Activated T-helper 17 cell treated with anti-CD3 and anti-CD28 coated beads, Interleukin-2, amount 50 U/mL, for 72 hours (primary cell): ENCODE measurements around the gene CAND2. TPM values are rescaled to one million over a fixed set of nuclear protein-coding genes. Genes with fewer than 3 reads are reported as not detected.
"Not testable (repeated sequence)": the region's sequence is repeated elsewhere in the genome, so short reads cannot be mapped to it uniquely, and the experiment has no call there.

ENCODE experiments used
- ATAC-seq: fragments of 150-1000 bp; cut with Tn5 transposase; replicated peaks from 2 replicates; pipeline ENCODE4 v1.10.0; 2021; ENCODE audit warnings: mild to moderate bottlenecking, moderate library complexity
- H3K27ac Mint-ChIP-seq: one replicate; pipeline ENCODE4 v1.8.0; 2022; ENCODE audit warnings: mixed read lengths
- H3K27me3 Mint-ChIP-seq: one replicate; pipeline ENCODE4 v1.8.0; 2022; ENCODE audit warnings: mixed read lengths
- H3K36me3 Mint-ChIP-seq: one replicate; pipeline ENCODE4 v1.8.0; 2022; ENCODE audit warnings: low read depth, mild to moderate bottlenecking, mixed read lengths
- H3K4me1 Mint-ChIP-seq: one replicate; pipeline ENCODE4 v1.8.0; 2022; ENCODE audit warnings: mixed read lengths
- H3K4me3 Mint-ChIP-seq: one replicate; pipeline ENCODE4 v1.8.0; 2022; ENCODE audit warnings: mild to moderate bottlenecking, mixed read lengths
- H3K9me3 Mint-ChIP-seq: one replicate; pipeline ENCODE4 v1.8.0; 2022; ENCODE audit warnings: mixed read lengths
- total RNA-seq, 2 donors: library from RNA; stranded (reverse); gene quantifications; one replicate each; pipeline ENCODE4 v1.2.3, GENCODE V29; 2022

Gene CAND2
- total RNA-seq, 2 donors from 2014 or later, result 0.19 to 0.85 TPM

- Mint-ChIP-seq H3K4me1 (peaks cover 8% of the 10 kb centered on the region), H3K4me3 (peak overlapping the region; percentile 87), H3K9me3 (peaks cover 5% of the 10 kb centered on the region), H3K27me3 (peaks cover 7% of the 10 kb centered on the region), H3K36me3 (no peaks in the 10 kb centered on the region), H3K27ac (peak overlapping the region; percentile 48)
- peak; percentile 86 for ATAC-seq
Observed at GRCh38 chr3:12868039-12869034, 71.9 kb downstream of the CAND2 start.

GRCh38 chr3:12869035-12869621 lies 72.6 kb downstream of the CAND2 start:
- Mint-ChIP-seq H3K9me3 (peaks cover 5% of the 10 kb centered on the region), H3K36me3 (no peaks in the 10 kb centered on the region), H3K4me3 (peak overlapping the region; percentile 87), H3K27me3 (peaks cover 7% of the 10 kb centered on the region), H3K27ac (no peak overlapping the region), H3K4me1 (peaks cover 8% of the 10 kb centered on the region)
- ATAC-seq, result peak; percentile 46

- no peak for ATAC-seq
- H3K27ac Mint-ChIP-seq, result no peak overlapping the region
Observed at GRCh38 chr3:12870942-12871341, 74.5 kb downstream of the CAND2 start.

GRCh38 chr3:12871404-12871983 lies 75.0 kb downstream of the CAND2 start:
- H3K27ac Mint-ChIP-seq, result no peak overlapping the region
- peaks cover 13% of the 10 kb centered on the region for H3K27me3 Mint-ChIP-seq
- no peaks in the 10 kb centered on the region for H3K9me3 Mint-ChIP-seq
- no peak overlapping the region for H3K4me3 Mint-ChIP-seq
- H3K36me3 Mint-ChIP-seq, result no peaks in the 10 kb centered on the region
- ATAC-seq, result no peak
- peaks cover 8% of the 10 kb centered on the region for H3K4me1 Mint-ChIP-seq

More at GRCh38 chr3:12870942-12871341, 74.5 kb downstream of the CAND2 start:
- Mint-ChIP-seq H3K36me3 (no peaks in the 10 kb centered on the region), H3K27me3 (peaks cover 13% of the 10 kb centered on the region), H3K4me1 (peaks cover 8% of the 10 kb centered on the region), H3K9me3 (no peaks in the 10 kb centered on the region), H3K4me3 (no peak overlapping the region)

GRCh38 chr3:12875857-12876836 lies 79.7 kb downstream of the CAND2 start:
- H3K4me3 Mint-ChIP-seq, result no peak overlapping the region
- no peaks in the 10 kb centered on the region for H3K4me1 Mint-ChIP-seq
- peak; percentile 37 for ATAC-seq
- H3K36me3 Mint-ChIP-seq, result no peaks in the 10 kb centered on the region
- H3K27me3 Mint-ChIP-seq, result peaks cover 10% of the 10 kb centered on the region
- H3K27ac Mint-ChIP-seq, result no peak overlapping the region
- H3K9me3 Mint-ChIP-seq, result no peaks in the 10 kb centered on the region

- no peaks in the 10 kb centered on the region for H3K9me3 Mint-ChIP-seq
- H3K27ac Mint-ChIP-seq, result no peak overlapping the region
- ATAC-seq, result no peak
- no peaks in the 10 kb centered on the region for H3K4me1 Mint-ChIP-seq
- H3K4me3 Mint-ChIP-seq, result no peak overlapping the region
- no peaks in the 10 kb centered on the region for H3K36me3 Mint-ChIP-seq
- peaks cover 10% of the 10 kb centered on the region for H3K27me3 Mint-ChIP-seq
Observed at GRCh38 chr3:12877040-12877439, 80.6 kb downstream of the CAND2 start.

- Mint-ChIP-seq H3K9me3 (no peaks in the 10 kb centered on the region), H3K36me3 (no peaks in the 10 kb centered on the region), H3K27me3 (peaks cover 10% of the 10 kb centered on the region), H3K4me3 (no peak overlapping the region), H3K4me1 (no peaks in the 10 kb centered on the region), H3K27ac (no peak overlapping the region)
- no peak for ATAC-seq
Observed at GRCh38 chr3:12878141-12878574, 81.7 kb downstream of the CAND2 start.

GRCh38 chr3:12878758-12879157 lies 82.3 kb downstream of the CAND2 start:
- H3K36me3 Mint-ChIP-seq, H3K27ac Mint-ChIP-seq, H3K4me3 Mint-ChIP-seq, H3K27me3 Mint-ChIP-seq, ATAC-seq, H3K4me1 Mint-ChIP-seq, H3K9me3 Mint-ChIP-seq: not testable (repeated sequence)

- no peaks in the 10 kb centered on the region for H3K4me1 Mint-ChIP-seq
- no peak for ATAC-seq
- no peak overlapping the region for H3K27ac Mint-ChIP-seq
Observed at GRCh38 chr3:12879191-12879815, 82.8 kb downstream of the CAND2 start.

GRCh38 chr3:12881858-12882257 lies 85.4 kb downstream of the CAND2 start:
- not testable (repeated sequence) for H3K4me3 Mint-ChIP-seq, H3K27ac Mint-ChIP-seq, H3K4me1 Mint-ChIP-seq, ATAC-seq, H3K9me3 Mint-ChIP-seq, H3K36me3 Mint-ChIP-seq, H3K27me3 Mint-ChIP-seq

More at GRCh38 chr3:12879191-12879815, 82.8 kb downstream of the CAND2 start:
- H3K9me3 Mint-ChIP-seq, result no peaks in the 10 kb centered on the region
- no peak overlapping the region for H3K4me3 Mint-ChIP-seq
- H3K36me3 Mint-ChIP-seq, result no peaks in the 10 kb centered on the region
- H3K27me3 Mint-ChIP-seq, result peaks cover 10% of the 10 kb centered on the region

- no peak overlapping the region for H3K4me3 Mint-ChIP-seq
Observed at GRCh38 chr3:12882336-12883310, 86.1 kb downstream of the CAND2 start.

GRCh38 chr3:12884186-12884680 lies 87.8 kb downstream of the CAND2 start:
- Mint-ChIP-seq H3K9me3 (no peaks in the 10 kb centered on the region), H3K27ac (no peak overlapping the region), H3K4me3 (no peak overlapping the region), H3K36me3 (no peaks in the 10 kb centered on the region), H3K4me1 (no peaks in the 10 kb centered on the region), H3K27me3 (peaks cover 16% of the 10 kb centered on the region)
- no peak for ATAC-seq

More at GRCh38 chr3:12882336-12883310, 86.1 kb downstream of the CAND2 start:
- Mint-ChIP-seq H3K36me3 (no peaks in the 10 kb centered on the region), H3K4me1 (no peaks in the 10 kb centered on the region), H3K27ac (no peak overlapping the region), H3K27me3 (peaks cover 16% of the 10 kb centered on the region), H3K9me3 (no peaks in the 10 kb centered on the region)
- no peak for ATAC-seq
